ENCODE results near the gene FXYD1. TPM values are rescaled to one million over a fixed set of nuclear protein-coding genes. Genes with fewer than 3 reads are reported as not detected.
"Not testable (repeated sequence)": the region's sequence is repeated elsewhere in the genome, so short reads cannot be mapped to it uniquely, and the experiment has no call there.

The FXYD1 gene
- total RNA-seq, 2 donors from 2014 or later = 1.8 to 4.7 TPM

GRCh38 chr19:35124098-35125060 is 14.2 kb upstream of the FXYD1 start:
- H3K36me3 Mint-ChIP-seq (ENCODE audit: low read depth) = peaks cover 2% of the 10 kb centered on the region
- H3K9me3 ChIP-seq (ENCODE audit: control insufficient read depth, low read length, poor library complexity, severe bottlenecking) = no peaks in the 10 kb centered on the region
- peak overlapping the region; percentile 90 for H3K4me3 Mint-ChIP-seq
- H3K27me3 Mint-ChIP-seq = no peaks in the 10 kb centered on the region
- peak overlapping the region; percentile 93 for H3K27ac Mint-ChIP-seq
- ATAC-seq (peak; percentile 97), DNase-seq (peak; percentile 77 to 78 (median 78))
- H3K4me1 Mint-ChIP-seq = peaks cover 11% of the 10 kb centered on the region

- no peak for DNase-seq
- Mint-ChIP-seq H3K36me3 (ENCODE audit: low read depth) (peaks cover 2% of the 10 kb centered on the region), H3K27me3 (no peaks in the 10 kb centered on the region), H3K4me1 (peaks cover 11% of the 10 kb centered on the region), H3K4me3 (no peak overlapping the region), H3K27ac (peak overlapping the region; percentile 93)
- H3K9me3 ChIP-seq (ENCODE audit: control insufficient read depth, low read length, poor library complexity, severe bottlenecking) = no peaks in the 10 kb centered on the region
- no peak for ATAC-seq
Measured at GRCh38 chr19:35125270-35125717, 13.3 kb upstream of the FXYD1 start.

- no peak for DNase-seq
- H3K9me3 ChIP-seq (ENCODE audit: control insufficient read depth, low read length, poor library complexity, severe bottlenecking) = no peaks in the 10 kb centered on the region
- Mint-ChIP-seq H3K27me3 (no peaks in the 10 kb centered on the region), H3K27ac (no peak overlapping the region), H3K4me1 (peaks cover 11% of the 10 kb centered on the region), H3K4me3 (no peak overlapping the region), H3K36me3 (ENCODE audit: low read depth) (peaks cover 2% of the 10 kb centered on the region)
- no peak for ATAC-seq
Measured at GRCh38 chr19:35125749-35126623, 12.6 kb upstream of the FXYD1 start.

- DNase-seq = no peak
- H3K4me1 Mint-ChIP-seq = peaks cover 11% of the 10 kb centered on the region
- no peaks in the 10 kb centered on the region for H3K9me3 ChIP-seq (ENCODE audit: control insufficient read depth, low read length, poor library complexity, severe bottlenecking)
- H3K4me3 Mint-ChIP-seq = no peak overlapping the region
- no peak overlapping the region for H3K27ac Mint-ChIP-seq
- no peak for ATAC-seq
- no peaks in the 10 kb centered on the region for H3K27me3 Mint-ChIP-seq
- H3K36me3 Mint-ChIP-seq (ENCODE audit: low read depth) = peaks cover 2% of the 10 kb centered on the region
Measured at GRCh38 chr19:35126624-35126959, 12.0 kb upstream of the FXYD1 start.

GRCh38 chr19:35127871-35128270 is 10.8 kb upstream of the FXYD1 start:
- H3K9me3 ChIP-seq (ENCODE audit: control insufficient read depth, low read length, poor library complexity, severe bottlenecking) = no peaks in the 10 kb centered on the region
- peaks cover 2% of the 10 kb centered on the region for H3K36me3 Mint-ChIP-seq (ENCODE audit: low read depth)
- H3K27me3 Mint-ChIP-seq = no peaks in the 10 kb centered on the region
- no peak overlapping the region for H3K4me3 Mint-ChIP-seq
- H3K4me1 Mint-ChIP-seq = peaks cover 11% of the 10 kb centered on the region
- DNase-seq (no peak), ATAC-seq (no peak)
- H3K27ac Mint-ChIP-seq = no peak overlapping the region

GRCh38 chr19:35128398-35129057 is 10.1 kb upstream of the FXYD1 start:
- H3K27me3 Mint-ChIP-seq = no peaks in the 10 kb centered on the region
- H3K27ac Mint-ChIP-seq = no peak overlapping the region
- H3K4me3 Mint-ChIP-seq = no peak overlapping the region
- H3K36me3 Mint-ChIP-seq (ENCODE audit: low read depth) = peaks cover 2% of the 10 kb centered on the region
- ATAC-seq (no peak), DNase-seq (no peak)
- H3K4me1 Mint-ChIP-seq = peaks cover 11% of the 10 kb centered on the region
- no peaks in the 10 kb centered on the region for H3K9me3 ChIP-seq (ENCODE audit: control insufficient read depth, low read length, poor library complexity, severe bottlenecking)

- H3K36me3 Mint-ChIP-seq (ENCODE audit: low read depth); H3K27ac Mint-ChIP-seq; DNase-seq; H3K27me3 Mint-ChIP-seq; H3K9me3 ChIP-seq (ENCODE audit: control insufficient read depth, low read length, poor library complexity, severe bottlenecking); H3K4me1 Mint-ChIP-seq; ATAC-seq; H3K4me3 Mint-ChIP-seq: not testable (repeated sequence)
Measured at GRCh38 chr19:35129724-35130274, 8.8 kb upstream of the FXYD1 start.

GRCh38 chr19:35130761-35131720 is 7.6 kb upstream of the FXYD1 start:
- DNase-seq = no peak
- no peak overlapping the region for H3K4me3 Mint-ChIP-seq

GRCh38 chr19:35132254-35132653 is 6.4 kb upstream of the FXYD1 start:
- no peak for ATAC-seq
- no peak overlapping the region for H3K27ac Mint-ChIP-seq

More at GRCh38 chr19:35130761-35131720, 7.6 kb upstream of the FXYD1 start:
- Mint-ChIP-seq H3K27ac (no peak overlapping the region), H3K36me3 (ENCODE audit: low read depth) (peaks cover 2% of the 10 kb centered on the region), H3K27me3 (no peaks in the 10 kb centered on the region), H3K4me1 (peaks cover 3% of the 10 kb centered on the region)
- ATAC-seq = no peak
- no peaks in the 10 kb centered on the region for H3K9me3 ChIP-seq (ENCODE audit: control insufficient read depth, low read length, poor library complexity, severe bottlenecking)

GRCh38 chr19:35133826-35134225 is 4.8 kb upstream of the FXYD1 start:
- H3K9me3 ChIP-seq (ENCODE audit: control insufficient read depth, low read length, poor library complexity, severe bottlenecking) = no peaks in the 10 kb centered on the region
- DNase-seq (no peak), ATAC-seq (no peak)
- Mint-ChIP-seq H3K4me3 (no peak overlapping the region), H3K36me3 (ENCODE audit: low read depth) (peaks cover 2% of the 10 kb centered on the region), H3K27ac (no peak overlapping the region), H3K27me3 (no peaks in the 10 kb centered on the region), H3K4me1 (peaks cover 7% of the 10 kb centered on the region)

More at GRCh38 chr19:35132254-35132653, 6.4 kb upstream of the FXYD1 start:
- Mint-ChIP-seq H3K36me3 (ENCODE audit: low read depth) (peaks cover 2% of the 10 kb centered on the region), H3K4me1 (peaks cover 3% of the 10 kb centered on the region), H3K4me3 (no peak overlapping the region), H3K27me3 (no peaks in the 10 kb centered on the region)
- H3K9me3 ChIP-seq (ENCODE audit: control insufficient read depth, low read length, poor library complexity, severe bottlenecking) = no peaks in the 10 kb centered on the region
- no peak for DNase-seq

GRCh38 chr19:35134601-35135242 is 3.9 kb upstream of the FXYD1 start, which contains the start of gene LGI4:
Gene LGI4 (minus strand): TSS chr19:35135059. CDS start chr19:35134680, 379 bp downstream.
- peaks cover 7% of the 10 kb centered on the region for H3K4me1 Mint-ChIP-seq
- peaks cover 2% of the 10 kb centered on the region for H3K36me3 Mint-ChIP-seq (ENCODE audit: low read depth)
- H3K4me3 Mint-ChIP-seq = no peak within 1 kb of the TSS
- H3K27me3 Mint-ChIP-seq = no peaks in the 10 kb centered on the region
- DNase-seq (no peak), ATAC-seq (no peak)
- H3K9me3 ChIP-seq (ENCODE audit: control insufficient read depth, low read length, poor library complexity, severe bottlenecking) = no peaks in the 10 kb centered on the region
- peak within 1 kb of the TSS; percentile 10 for H3K27ac Mint-ChIP-seq
